Testis (tissue), 2 donors: Measurements from ENCODE around the gene NEK5.

Experiments
- POLR2A ChIP-seq: fragments of 450-650 bp; IDR thresholded peaks from one replicate; pipeline ENCODE4 v1.6.1; 2017; ENCODE audit warnings: antibody characterized with exemption, mild to moderate bottlenecking, moderate library complexity
- TF ChIP-seq, protein P1 (sequence below), 3 experiments: fragments of 450-650 bp in 2 of 3; fragments of 200-600 bp in 1 of 3; sonication (generic) in 1 of 3; IDR thresholded peaks; one replicate each; pipeline ENCODE4 v1.5.1; 2016 to 2019; ENCODE audit warnings: antibody characterized with exemption in 3 of 3, mild to moderate bottlenecking in 2 of 3, moderate library complexity in 1 of 3

GRCh38 chr13:52024481-52024880, 104.4 kb downstream of the NEK5 start, which contains the start of gene UTP14C:
- TF ChIP-seq, protein P1, sequence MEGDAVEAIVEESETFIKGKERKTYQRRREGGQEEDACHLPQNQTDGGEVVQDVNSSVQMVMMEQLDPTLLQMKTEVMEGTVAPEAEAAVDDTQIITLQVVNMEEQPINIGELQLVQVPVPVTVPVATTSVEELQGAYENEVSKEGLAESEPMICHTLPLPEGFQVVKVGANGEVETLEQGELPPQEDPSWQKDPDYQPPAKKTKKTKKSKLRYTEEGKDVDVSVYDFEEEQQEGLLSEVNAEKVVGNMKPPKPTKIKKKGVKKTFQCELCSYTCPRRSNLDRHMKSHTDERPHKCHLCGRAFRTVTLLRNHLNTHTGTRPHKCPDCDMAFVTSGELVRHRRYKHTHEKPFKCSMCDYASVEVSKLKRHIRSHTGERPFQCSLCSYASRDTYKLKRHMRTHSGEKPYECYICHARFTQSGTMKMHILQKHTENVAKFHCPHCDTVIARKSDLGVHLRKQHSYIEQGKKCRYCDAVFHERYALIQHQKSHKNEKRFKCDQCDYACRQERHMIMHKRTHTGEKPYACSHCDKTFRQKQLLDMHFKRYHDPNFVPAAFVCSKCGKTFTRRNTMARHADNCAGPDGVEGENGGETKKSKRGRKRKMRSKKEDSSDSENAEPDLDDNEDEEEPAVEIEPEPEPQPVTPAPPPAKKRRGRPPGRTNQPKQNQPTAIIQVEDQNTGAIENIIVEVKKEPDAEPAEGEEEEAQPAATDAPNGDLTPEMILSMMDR (IDR thresholded peaks at IDR 0.05): no peak
- no peak for TF ChIP-seq POLR2A
